ENCODE results near the gene GKAP1. TPM values are rescaled to one million over a fixed set of nuclear protein-coding genes. Genes with fewer than 3 reads are reported as not detected.

The GKAP1 gene
- total RNA-seq, 1 donor from 2014 or later, result 3.8 TPM

Other genes starting within 250 kb of the GKAP1 start
- gene IDNK, start 194.6 kb downstream of the GKAP1 start, total RNA-seq, result 9.1 and 9.7 TPM in 2 replicates
- gene UBQLN1, start 109.8 kb downstream of the GKAP1 start, total RNA-seq, result 119 and 126 TPM in 2 replicates
- 2.5 and 2.7 TPM in 2 replicates for gene KIF27, start 103.7 kb upstream of the GKAP1 start, total RNA-seq
- 748 and 752 TPM in 2 replicates for gene HNRNPK, start 162.4 kb upstream of the GKAP1 start, total RNA-seq
- gene RMI1, start 163.0 kb upstream of the GKAP1 start, total RNA-seq, result 27.9 and 29.0 TPM in 2 replicates

Measured in T-helper 2 cell treated with Interferon-gamma antibody and Interleukin-4, amounts not matched to agents 100 ng/mL and 5 ng/mL, for 36 hours (primary cell).